HG02885 (cell line): ENCODE measurements around the gene DPYD.

Experiments used
- ATAC-seq: cut with Tn5 transposase; IDR thresholded peaks from one replicate; pipeline ENCODE4 v1.9.1; 2021; ENCODE audit warnings: mild to moderate bottlenecking; ENCODE audit not compliant: unreplicated experiment, poor library complexity

DPYD gene

DNA sequence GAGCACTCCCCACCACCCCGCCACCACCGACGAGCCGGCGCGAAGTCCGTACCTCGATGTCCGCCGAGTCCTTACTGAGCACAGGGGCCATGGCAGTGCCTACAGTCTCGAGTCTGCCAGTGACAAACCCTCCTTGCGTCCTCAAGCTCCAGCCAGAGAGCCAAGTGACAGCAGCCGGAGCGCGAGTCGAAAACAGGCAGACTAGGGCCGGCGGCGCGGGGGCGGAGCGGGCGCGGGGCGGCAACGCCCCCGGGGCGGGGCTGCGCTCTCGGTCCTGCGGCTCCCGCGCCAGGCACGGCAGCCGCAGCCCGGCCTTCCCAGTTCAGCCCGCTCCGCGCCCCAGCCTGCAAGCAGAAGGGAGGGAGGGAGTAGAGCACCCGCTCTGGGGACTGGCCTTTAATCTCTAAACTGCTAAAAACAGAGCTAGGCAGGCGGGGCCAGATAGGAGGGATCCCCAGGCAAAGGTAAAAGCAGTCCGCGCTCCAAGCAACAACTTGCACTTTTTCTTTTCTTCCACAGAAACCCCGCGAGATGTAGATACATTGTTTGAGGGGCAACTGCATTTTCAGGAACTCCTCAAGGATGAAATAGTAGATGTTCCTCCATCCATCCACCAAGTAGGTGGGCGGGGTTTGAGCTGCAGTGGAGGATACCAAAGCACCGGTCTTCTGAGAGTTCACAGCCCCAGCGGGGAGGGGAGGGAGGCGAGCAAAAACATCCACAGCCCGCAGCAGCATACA lies at the start of gene DPYD:
DPYD (minus strand) TSS at position 203 of the 740 bp plus-strand sequence; CDS start at position 91, 112 bp downstream.
- ATAC-seq, result peak; percentile 87

DNA sequence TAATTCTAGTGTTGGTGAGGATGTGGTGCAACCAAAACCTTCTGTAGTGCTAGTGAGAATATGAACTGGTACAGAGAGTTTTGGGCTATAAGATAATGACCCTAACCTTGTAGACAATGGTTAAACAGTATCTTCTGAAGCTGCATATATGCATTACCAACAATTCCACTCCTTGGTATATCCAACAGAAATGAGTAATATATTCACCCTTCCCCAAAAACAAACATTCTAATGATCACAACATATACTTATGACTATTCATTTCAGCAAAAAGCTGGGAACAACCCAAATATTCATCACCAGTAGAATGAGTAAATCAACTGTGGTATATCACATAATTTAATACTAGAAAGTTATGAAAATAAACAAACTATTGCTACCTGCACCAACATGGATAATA lies 39.6 kb upstream of the DPYD start:
- no peak for ATAC-seq

DNA sequence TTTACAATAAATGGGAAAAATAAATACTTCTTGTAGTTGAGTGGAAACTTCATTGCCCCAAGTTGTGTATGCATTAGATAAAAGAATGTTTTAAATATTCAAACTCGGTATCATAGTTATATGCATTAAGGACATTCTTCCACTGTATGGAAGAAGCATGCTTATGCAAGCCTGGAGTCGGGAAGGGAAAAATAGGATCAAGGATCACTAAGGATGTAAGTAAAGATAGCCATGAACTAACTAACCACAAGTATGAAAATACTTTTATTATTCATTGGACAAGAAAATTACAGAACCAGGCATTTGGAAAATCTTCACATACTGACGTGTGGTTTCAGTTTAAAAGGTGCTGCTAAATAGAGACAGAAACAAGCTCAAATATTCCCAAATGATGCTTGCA lies 26.9 kb upstream of the DPYD start:
- ATAC-seq, result no peak

DNA sequence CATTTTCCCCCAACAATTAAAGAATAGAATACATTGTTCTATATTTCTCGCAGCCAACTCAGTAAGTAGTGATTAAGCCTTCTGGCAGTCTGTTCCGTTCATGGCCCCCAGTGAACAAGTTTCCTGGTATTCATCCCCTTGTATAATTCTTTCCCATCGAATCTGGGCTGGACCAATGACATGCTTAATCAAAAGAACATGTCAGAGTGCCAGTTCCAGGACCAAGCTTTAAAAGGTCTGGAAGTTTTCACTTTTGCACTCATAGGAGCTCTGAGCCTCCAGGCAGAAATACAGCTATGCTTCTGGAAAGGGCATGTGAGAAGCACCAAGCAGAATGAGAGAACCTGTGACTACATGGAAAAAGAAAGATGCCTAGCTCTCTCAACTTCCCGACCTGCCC lies 22.5 kb upstream of the DPYD start:
- ATAC-seq, result no peak

DNA sequence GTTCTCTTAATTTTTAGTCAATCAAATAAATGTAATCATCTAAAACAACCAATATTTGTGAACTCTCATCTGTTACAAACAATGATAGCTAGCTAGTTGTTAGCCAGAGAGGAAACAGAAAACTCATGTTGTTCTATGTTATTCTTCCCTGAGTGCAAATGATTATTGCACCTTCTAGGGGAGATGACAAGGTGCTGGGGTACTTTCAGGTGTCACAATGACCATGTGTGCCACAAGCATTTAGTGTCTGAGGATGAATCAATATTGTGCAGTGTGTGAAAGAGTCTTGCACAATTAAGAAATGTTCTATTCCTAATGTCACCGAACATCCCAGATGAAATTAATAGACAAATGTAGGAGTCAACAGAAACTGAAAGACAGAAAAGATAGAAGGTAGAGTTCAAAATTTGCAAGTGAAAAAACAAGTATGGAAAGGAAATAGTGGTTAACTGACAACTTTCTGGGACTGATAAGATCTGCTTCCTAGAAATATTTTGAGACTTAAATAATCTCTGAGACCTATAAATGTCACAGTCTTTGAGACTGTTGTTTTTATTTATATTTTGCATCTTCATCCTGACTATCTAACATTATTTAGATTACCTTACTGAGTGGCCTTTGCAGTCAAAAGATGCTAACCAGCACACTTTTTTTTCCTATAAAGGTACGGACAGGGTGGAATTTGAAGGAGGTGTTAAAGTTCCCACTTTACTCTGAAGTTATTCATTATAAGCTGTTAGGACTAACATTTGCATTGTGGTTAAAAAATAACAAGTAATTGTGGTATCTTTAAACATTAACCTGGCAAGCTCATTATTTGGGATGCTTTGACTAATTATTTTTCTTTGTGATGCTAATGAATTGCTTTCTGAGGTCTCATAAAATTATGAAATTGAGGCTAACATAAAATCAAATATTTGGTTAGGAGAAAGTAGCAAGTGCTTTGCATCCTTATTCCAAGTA lies 21.6 kb upstream of the DPYD start:
- ATAC-seq, result no peak

DNA sequence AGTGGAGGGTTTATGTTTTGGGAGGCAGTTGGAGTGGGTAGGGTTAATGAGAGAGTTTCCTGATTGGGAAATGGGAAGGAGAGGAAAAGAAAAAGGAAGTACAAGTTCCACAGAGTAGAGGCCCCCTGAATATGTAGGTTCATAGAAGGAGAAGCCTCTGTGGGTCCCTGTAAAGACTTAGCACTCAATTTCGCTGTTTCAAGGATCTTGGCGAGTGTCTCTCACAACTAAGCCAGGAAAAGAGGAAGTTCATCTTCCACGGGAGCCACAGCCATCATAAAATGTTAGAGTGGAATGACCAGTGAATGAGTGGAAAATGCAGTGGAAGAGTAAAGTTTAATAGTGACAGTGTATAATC lies 17.4 kb upstream of the DPYD start:
- no peak for ATAC-seq

DNA sequence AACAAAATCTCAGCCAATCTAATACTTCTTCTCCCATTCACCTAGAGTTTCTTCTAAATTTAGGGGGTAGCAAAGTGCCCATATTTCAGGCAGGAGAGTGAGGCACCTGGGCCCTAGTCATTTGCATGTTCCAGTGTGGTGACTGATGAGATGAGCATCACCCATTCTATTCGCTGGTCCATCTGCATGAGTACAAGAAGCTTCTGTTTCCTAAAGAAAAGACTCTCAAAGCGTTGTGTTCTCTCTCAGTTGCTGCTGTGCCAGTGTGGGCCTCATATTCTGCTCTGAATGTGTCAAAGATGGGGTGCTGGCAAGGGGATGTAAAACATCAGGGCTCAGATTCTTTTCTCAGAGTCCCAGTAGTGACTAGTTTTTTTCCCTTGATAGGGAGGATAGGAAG lies 16.1 kb upstream of the DPYD start:
- ATAC-seq, result no peak

DNA sequence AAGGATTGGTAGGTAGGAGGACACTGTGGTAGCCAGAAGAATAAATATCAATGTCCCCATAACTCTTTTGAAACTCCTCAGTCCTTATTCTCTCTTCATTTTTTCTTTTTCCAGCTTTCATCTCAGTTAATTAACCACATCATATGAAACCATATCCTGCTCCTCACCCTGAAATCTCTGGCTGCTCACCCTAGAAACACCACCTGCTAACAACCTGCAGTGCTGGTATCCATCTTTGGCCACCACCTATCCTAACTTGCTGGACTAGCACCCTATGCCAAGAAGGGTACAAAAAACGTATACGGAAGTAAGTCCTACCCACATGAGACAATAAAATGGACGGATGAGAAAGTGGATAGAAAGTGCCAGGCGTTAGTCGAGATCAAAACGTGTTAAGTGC lies 13.7 kb upstream of the DPYD start:
- ATAC-seq, result no peak

DNA sequence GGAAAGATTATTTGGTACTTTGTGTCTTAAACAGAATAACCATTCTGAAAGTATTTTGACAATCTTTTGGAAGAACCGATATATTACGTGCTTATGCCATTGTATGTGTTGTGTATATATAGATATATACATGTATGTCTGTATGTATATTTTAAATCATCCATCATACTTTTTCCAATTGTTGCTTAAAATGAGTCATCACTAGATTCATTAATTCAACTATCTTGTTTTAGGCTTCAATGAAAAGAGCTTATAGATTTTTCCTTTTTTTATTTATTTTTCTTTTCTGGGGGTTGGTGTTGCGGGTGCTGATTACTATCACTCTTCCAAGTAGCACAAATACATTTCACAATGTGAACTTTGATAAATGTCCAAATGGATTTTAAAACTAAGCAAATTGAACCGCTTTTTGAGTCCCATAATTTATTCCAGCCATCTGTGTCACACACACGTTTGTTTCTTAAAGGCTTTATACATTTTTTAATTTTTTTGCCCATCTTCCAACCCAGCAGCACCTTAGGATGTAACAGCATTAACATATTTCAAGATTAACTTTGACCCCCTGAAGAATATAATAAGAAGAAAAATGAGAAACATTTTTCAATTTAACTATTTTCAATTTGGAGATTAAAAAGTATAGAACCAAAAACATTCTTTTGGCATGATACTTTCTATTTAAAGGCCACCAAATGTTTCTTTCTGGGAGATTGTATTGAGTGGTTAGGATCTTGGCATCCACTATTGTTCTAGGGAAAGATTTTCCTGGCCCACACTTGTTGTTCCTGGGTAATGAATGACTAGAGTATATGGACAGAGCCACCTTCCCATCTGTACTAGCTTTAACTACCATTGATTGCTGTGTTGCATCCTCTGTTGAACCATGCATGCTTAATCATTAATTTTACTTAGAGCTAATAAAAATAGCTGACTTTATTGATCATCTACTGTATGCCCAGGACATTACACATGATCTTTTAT lies 9.3 kb upstream of the DPYD start:
- no peak for ATAC-seq

DNA sequence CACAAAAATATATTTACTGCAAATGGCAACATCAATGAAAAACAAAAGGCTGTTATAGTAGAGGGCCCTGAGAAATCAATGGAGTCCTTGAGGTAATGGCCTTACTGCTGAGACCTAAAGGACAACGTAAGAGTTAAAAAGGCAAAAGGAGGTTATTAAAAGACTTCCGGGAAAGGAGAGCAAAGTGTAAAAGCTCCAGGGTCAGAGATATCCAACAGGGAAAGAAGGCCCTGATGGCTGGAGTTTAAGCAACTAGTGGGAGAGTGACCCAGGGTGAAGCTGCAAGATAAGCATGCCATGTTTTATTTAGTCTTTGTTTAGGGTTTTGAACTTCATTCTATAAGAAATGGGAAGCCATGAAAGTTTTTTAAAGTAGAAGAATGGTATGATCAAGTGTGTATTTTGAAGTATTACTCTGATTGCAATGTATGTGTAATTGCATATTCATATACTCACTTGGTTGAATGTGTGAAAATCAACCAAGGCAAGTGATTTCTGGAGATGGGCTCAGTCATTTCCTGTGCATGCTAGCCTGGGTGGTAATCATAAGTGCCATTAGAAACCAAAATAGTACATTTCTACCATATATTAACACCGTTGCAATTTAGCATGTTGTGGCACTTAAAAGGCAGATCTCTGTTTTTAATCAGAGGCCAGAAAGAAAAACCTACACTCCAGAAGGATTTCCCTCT lies 5.3 kb upstream of the DPYD start:
- ATAC-seq, result no peak

DNA sequence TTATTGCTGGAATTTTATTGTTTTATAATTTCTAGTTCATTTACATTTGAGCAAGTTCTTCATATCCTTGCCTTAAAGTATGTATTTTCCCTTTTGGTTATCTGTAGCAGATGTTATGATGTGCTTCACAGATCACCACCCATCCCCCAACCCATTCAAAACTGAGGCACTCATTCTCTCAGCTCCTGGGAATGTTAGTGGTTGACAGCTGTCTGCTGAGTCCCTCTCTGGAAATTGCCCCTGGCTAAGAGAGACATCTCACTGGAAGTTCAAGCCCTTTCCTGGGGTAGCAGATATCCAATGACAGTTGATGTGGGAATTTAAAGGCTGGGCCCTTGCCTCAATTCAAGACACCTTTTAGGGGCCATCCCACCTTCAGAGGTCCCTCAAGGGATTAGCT lies 4.3 kb upstream of the DPYD start:
- no peak for ATAC-seq

DNA sequence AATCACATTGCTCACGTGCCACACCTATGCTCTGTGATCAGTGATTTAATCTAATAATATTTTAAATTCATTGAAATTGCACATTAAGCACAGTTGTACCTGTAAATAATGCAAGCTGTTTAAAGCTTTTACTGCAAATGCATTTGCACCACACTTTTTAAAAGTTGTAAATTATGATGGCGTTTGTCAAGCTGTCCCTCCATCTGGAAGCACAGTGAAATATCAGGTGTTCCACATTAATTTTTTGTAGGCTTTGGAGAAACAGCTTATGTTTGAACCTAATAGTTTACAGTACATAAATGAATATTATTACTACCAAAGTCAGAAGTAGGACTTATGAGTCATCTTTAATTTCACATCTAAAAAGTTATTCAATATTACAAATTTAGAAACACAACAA lies 3.0 kb upstream of the DPYD start:
- no peak for ATAC-seq

DNA sequence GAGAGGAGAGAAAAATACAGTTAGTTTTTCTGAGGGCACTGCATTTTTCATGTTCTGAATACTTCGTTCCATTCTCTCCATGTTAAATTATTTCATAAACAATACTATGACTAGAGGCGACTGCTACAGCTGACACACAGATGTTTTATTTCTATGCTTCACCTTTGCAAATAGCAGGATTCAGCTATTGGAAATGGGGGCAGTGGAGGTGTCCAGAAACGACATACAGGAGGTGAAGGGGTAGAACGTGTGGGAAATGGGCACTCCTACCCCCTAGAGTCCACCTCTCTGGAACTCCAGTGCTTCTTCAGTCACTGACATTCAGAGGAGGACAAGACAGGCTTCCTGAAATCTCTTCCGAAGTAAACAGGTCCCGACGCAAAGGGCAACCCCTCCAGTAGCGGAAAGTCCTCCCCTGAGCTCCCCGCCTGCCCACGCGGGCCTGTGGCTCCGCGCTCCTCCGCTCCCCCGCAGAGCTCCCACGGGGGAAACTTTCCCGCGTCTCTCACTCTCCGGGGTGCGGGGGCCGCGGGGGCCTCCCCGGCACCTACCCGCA lies 480 bp downstream of the DPYD start:
- ATAC-seq, result no peak

DNA sequence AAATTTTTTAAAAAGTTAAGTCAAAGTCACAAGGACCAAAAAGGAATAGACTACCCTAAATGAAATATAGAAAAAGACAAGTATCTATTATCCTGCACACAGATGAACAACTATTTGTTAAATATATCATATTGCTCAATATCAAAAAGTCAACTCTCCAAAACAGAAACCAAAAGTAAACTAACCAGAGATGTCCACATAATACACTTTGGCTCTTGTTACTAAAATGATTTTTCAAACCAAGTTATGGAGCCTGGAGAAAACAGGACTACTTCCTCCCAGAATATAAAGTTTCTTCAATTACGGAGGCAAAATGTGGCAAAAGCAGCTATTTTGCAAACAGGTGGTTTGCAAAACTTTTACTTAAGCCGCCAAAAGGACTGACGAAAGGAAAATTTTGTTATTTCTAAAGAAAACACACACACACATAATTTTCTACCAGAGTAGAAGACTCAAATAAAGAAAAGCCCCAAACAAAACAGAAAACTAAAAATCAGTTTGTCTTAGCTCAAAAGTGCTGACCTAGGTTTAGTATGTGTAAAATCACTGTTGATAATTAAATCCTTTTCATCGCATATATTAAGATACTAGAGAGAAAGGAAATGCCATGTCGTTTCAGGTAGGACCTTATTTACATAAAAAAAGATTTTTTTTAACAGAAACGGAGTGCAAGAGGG lies 1.1 kb downstream of the DPYD start:
- no peak for ATAC-seq

DNA sequence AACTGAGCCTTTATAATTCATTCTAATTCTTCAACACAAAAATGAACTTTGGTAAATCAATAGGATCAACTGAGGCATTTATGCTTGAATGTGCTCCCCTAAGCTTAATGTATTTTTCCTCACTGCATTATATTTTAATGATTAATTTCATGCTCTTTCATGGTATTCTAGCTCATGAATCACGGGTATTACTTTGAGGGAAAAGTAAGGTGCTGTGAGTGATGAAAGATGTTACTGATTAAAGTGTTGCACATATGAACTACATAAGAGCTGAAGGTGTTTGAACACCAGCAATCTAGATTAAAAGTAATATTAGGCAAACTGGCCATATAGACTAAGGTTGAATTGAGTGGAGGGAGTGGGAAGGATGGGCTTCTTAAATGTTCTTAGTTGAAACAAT lies 1.9 kb downstream of the DPYD start:
- ATAC-seq, result no peak

DNA sequence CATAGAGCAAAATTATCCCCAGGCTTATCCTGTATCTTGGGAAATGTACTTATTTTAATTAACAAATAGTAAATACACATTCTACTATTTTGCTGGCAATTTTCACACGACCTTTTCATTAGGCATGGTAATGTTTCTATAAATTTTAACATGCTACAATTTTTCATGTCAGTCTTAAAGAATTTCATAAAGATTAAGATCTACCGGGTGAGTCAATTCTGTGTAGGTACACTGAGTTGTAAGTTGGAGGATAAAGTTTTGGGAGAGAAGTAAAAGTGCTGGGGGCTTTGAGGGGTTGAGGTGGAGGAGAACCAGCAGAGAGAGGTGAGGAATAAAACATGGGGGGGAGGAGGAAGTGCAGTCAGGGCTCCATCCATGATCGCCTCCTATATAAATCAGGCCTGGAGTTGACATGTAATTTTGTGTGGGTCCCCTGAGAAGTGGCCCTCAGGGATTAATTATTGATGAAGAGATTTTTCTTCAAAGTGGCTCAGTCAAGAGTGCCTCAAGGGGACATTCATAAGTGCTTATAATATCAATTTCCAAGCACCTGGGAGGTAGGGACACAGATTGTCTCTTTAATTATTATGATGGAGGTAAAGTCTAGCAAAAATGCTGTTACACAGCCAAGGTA lies 7.2 kb downstream of the DPYD start:
- no peak for ATAC-seq

DNA sequence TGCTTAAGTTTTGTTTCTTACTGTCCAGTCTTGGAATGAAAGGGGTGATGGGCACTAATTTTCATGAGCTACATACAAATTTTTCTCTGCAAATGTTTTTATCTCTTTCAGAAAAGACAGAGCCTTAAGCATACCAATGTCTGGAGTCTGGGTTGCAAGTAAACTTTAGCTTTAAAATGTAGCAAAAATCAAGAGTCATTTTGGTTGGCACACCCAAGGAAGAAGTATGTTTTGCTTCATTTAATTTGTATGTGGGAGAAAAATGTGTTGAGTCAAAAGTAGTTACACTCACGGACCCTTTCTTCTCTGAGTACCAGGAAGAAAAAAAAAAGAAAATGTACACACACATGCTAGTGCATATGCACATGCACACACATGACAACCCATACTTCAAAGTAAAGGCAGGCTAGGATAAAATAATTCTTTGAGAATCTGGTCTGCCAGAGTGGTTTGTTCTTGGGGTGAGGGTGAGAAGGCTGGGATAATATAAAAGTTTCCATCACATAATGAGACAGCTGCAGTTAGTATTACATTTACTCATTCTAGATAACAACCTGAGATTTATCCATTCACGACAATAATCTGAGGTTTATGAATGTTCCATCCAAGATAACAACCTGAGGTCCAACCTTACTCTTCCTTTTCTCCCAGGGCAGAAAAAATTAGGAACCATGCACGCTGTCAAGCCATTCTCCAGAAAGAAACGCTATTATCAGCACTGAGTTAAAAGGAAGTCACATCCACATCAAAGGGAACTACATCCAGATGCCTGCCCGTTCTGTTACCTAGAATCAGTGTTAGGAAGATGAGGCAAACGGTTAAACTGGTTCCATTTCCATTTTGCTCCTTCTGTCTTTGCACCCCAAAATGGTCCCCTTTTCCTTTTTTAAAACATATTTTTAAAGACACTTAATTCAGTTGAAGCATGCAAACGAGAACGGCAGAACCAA lies 9.3 kb downstream of the DPYD start:
- ATAC-seq, result no peak

DNA sequence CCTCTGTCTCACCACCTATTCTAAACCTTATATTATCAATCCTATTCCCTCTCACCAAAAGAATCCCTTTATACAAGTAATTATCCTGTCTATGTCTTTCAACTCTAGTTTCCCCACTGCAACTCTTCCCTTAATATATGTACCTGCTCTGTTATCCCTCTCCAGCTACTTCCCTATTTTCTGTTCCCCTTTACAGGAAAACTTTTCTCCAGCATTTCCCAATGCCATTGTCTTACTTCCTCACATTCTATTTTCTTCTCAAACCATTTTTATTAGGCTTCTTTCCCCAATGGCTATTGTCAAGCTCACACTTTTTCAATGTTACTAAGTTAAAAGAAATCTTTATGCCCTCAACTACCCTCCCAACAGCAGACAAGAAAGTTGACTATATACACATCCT lies 11.6 kb downstream of the DPYD start:
- ATAC-seq, result no peak
